Heart right ventricle (tissue), 16 donors: ENCODE measurements around the gene TSPAN18. TPM values are rescaled to one million over a fixed set of nuclear protein-coding genes. Genes with fewer than 3 reads are reported as not detected.

Experiments used
- ATAC-seq, 8 donors: fragments of 200-7000 bp; cut with Tn5 transposase; one replicate each; pipeline ENCODE4 v1.9.1; 2020; ENCODE audit warnings: mild to moderate bottlenecking in 8 of 8, moderate library complexity in 8 of 8, moderate number of reproducible peaks in 1 of 8
- DNase-seq, 2 donors: peaks; one replicate each; pipeline ENCODE4 v3.0.0-alpha.2; 2020
- H3K27ac ChIP-seq, 10 donors: fragments of 200-600 bp; sonication (generic) in 2 of 10; one replicate each; pipeline versions ENCODE4 v1.5.0 to v1.8.0; 2020 to 2022; ENCODE audit warnings: mild to moderate bottlenecking in 3 of 10
- H3K27me3 ChIP-seq, 7 donors: fragments of 200-600 bp; one replicate each; pipeline ENCODE4 v1.8.0; 2021 to 2022; ENCODE audit warnings: mild to moderate bottlenecking in 2 of 7
- H3K36me3 ChIP-seq, 9 donors: fragments of 200-600 bp; sonication (generic) in 1 of 9; one replicate each; pipeline versions ENCODE4 v1.5.0 to v1.8.0; 2020 to 2022; ENCODE audit warnings: mild to moderate bottlenecking in 2 of 9
- H3K4me1 ChIP-seq, 9 donors: fragments of 200-600 bp; sonication (generic) in 1 of 9; one replicate each; pipeline versions ENCODE4 v1.5.0 to v1.8.0; 2020 to 2022; ENCODE audit warnings: mild to moderate bottlenecking in 4 of 9
- H3K4me3 ChIP-seq, 10 donors: fragments of 200-600 bp; sonication (generic) in 2 of 10; one replicate each; pipeline versions ENCODE4 v1.5.0 to v1.8.0; 2020 to 2022; ENCODE audit warnings: mild to moderate bottlenecking in 7 of 10, moderate library complexity in 2 of 10
- H3K9me3 ChIP-seq, 11 donors: fragments of 200-600 bp in 10 of 11; sonication (generic) in 2 of 11; one replicate each; pipeline versions ENCODE4 v1.5.0 to v1.8.0; 2013 to 2022; ENCODE audit warnings: mild to moderate bottlenecking in 2 of 11, control low read depth in 1 of 11, moderate library complexity in 1 of 11
- WGBS, 2 donors: extraction: QIAGEN DNeasy Blood & Tissue Kit; methylation state at CpG; one replicate each; pipeline ENCODE4 v1.1.7; 2013; ENCODE audit warnings: inconsistent platforms in 1 of 2; 5-methylcytosine and 5-hydroxymethylcytosine counted together
- intact Hi-C, 10 donors: fragments of 100-400 bp; cut with DNase I; formaldehyde crosslinking; loops; one replicate each; pipeline versions ENCODE4 v1.11.1 to v1.14.2; 2022
- polyA plus RNA-seq, 2 donors: library from polyadenylated mRNA; stranded (reverse); fragments of 200-250 nt; gene quantifications; one replicate each; pipeline ENCODE4 v1.2.3, GENCODE V29; 2013
- total RNA-seq, 10 donors: library from RNA; stranded (reverse); fragmentation: NEBNext Ultra II Directional in 3 of 10; extraction: Animal tissue kit (Norgen Biotek cat#: 25700) in 3 of 10; gene quantifications; one replicate each; pipeline versions ENCODE4 v1.2.1 to v1.2.4, GENCODE V29; 2021 to 2023
- TF ChIP-seq, protein P1 (sequence below), 9 donors: fragments of 200-600 bp; sonication (generic) in 2 of 9; IDR thresholded peaks; one replicate each; pipeline versions ENCODE4 v1.5.0 to v1.8.0; 2021 to 2022; ENCODE audit warnings: antibody characterized with exemption in 9 of 9, mild to moderate bottlenecking in 5 of 9, moderate library complexity in 1 of 9
- donor health status: Arrhythmogenic right ventricular cardiomyopathy.
- donor health status: ischemic (EF 13 %, LVEDD 7.1; RV severe dilation, severe dysfunction).
- donor health status: healthy with polysubstance abuse.
- donor health status: DM: no; HTN: yes; CAD: no.
- donor health status: DM: no; HTN: no; CAD: no.
- donor health status: ischemic (EF 25% LVEDD 6.9; RV normal size, moderate dysfunction).
- donor health status: ischemic (EF 25% LVEDD 5.7; RV mildly dilated, moderate dysfunction).
- donor health status: healthy.
- donor health status: DM: yes; HTN: yes; CAD: no.
- donor health status: Ischemic cardiomyopathy.
- donor health status: ischemic (EF 35%, LVEDD 5.7; RV mildly dilated, moderate dysfunction).
- donor health status: nonischemic (EF 11% LVEDD 7.7; RV severe dilation, severe dysfunction).
- donor health status: DM: yes; HTN: yes; CAD: no.
- donor health status: PGD.
- donor health status: ischemic (EF 29% LVEDD 5.4; RV normal size, mild dysfunction).
- donor health status: nonischemic (EF 23%, LVEDD 6.1; RV moderate dilation, normal function).

TSPAN18 gene
- total and polyA plus RNA-seq, 12 donors: 37.7 to 140 (median 92.9) TPM

DNA sequence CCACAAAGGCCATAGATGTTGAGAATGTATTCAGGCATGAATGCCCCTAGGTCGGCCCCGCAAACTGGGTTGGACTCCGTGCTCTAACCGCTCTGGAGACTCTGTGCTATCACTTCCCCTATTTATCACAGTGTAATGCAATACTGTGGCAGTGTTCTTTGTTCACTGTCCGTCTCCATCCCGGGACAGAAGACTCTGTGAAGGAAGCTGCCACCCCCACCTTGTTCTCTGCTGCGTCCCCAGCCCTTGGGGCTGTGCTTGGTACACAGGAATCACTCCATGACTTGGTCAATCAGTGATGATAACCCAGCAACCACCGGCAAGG is 57.6 kb downstream of the TSPAN18 start:
- DNase-seq (no peak), ATAC-seq (peak in 2 of 8 donors; percentile 2 to 32)
- Histone ChIP-seq H3K27ac (peak overlapping the region in 9 of 10 donors; percentile 31 to 75 (median 60)), H3K27me3 (no peaks in the 10 kb centered on the region), H3K4me3 (no peak overlapping the region), H3K9me3 (no peaks in the 10 kb centered on the region), H3K36me3 (peaks cover 0 to 3% (median 0%) of the 10 kb centered on the region in 9 donors), H3K4me1 (peaks cover 17 to 94% (median 62%) of the 10 kb centered on the region in 9 donors)
- 46 to 57% methylated on average over 8 of the region's 8 CpGs for WGBS, 2 donors
- intact Hi-C loops: loop anchor here in 2 of 10 donors (5.0 to 10.0 kb wide), 2 partner anchors 83 to 110 kb away; no protein-coding TSS in a partner anchor
- TF ChIP-seq, protein P1, sequence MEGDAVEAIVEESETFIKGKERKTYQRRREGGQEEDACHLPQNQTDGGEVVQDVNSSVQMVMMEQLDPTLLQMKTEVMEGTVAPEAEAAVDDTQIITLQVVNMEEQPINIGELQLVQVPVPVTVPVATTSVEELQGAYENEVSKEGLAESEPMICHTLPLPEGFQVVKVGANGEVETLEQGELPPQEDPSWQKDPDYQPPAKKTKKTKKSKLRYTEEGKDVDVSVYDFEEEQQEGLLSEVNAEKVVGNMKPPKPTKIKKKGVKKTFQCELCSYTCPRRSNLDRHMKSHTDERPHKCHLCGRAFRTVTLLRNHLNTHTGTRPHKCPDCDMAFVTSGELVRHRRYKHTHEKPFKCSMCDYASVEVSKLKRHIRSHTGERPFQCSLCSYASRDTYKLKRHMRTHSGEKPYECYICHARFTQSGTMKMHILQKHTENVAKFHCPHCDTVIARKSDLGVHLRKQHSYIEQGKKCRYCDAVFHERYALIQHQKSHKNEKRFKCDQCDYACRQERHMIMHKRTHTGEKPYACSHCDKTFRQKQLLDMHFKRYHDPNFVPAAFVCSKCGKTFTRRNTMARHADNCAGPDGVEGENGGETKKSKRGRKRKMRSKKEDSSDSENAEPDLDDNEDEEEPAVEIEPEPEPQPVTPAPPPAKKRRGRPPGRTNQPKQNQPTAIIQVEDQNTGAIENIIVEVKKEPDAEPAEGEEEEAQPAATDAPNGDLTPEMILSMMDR (IDR thresholded peaks at IDR 0.05): no peak

DNA sequence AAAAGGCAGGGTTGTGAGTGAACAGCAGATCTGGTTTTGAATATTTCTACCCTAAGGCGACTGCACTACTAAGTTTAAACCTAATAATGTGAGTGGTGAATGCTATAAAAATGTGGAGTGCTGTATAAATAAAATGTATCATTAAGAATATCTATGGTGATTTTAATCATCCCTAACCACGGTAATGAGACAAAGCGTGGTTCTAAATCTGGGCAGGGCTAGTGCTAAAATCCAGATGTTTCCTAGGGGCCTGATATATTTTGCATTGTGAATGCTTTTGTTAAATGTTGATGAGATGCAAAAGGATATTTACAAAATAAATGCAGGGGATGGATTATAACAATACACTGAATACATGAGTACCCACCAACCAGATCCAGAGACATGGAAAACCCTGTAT is 58.1 kb downstream of the TSPAN18 start:
- TF ChIP-seq, protein P1 (IDR thresholded peaks at IDR 0.05): no peak

DNA sequence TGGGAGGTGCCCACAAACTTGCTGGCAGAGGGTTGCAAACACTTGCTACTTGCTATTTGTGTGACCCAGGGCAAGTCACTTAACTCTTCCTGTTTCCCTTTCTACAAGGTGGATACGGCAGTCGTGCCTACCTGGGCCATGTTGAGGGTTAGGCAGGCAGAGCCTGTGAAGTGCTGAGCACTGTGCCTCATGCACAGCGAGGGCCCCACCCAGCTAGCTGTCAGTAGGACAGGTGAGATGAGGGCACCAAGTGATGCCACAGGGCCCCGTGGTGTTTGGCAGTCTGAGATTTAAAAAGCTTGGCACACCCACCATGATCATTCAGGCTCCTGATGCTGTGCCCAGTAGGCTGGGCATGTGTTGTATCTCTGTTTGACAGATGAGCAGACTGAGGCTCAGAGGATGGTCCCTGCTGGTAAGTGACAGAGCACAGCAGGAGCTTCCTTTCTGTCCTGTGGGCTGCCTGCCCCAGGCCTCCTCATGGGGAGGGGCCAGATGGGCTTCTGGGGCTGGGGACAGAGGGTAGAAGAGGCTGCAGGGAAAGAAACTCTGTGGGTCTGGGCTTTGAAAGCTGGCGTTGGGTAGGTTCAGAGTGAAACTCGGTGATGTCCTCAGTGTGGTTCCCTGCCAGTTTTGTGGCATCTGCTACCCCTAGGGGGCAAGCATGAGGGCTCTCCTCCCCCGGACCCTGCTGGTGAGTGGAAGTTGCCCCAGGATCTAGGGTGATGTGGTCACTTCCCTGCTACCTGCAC is 59.3 kb downstream of the TSPAN18 start:
- ATAC-seq (peak in 5 of 8 donors; percentile 12 to 37 (median 25)), DNase-seq (no peak)
- no peaks in the 10 kb centered on the region for H3K27me3 ChIP-seq
- 56 to 57% methylated on average over 7 of the region's 7 CpGs for WGBS, 2 donors
- H3K4me1 ChIP-seq: peaks cover 16 to 85% (median 56%) of the 10 kb centered on the region in 9 donors
- TF ChIP-seq, protein P1 (IDR thresholded peaks at IDR 0.05): peak in 5 of 9 donors; percentile 6 to 35 (median 27)
- intact Hi-C loops: loop anchor here in 2 of 10 donors (5.0 to 10.0 kb wide), 2 partner anchors 41 to 109 kb away; no protein-coding TSS in a partner anchor
- H3K4me3 ChIP-seq: no peak overlapping the region
- H3K9me3 ChIP-seq: no peaks in the 10 kb centered on the region
- peak overlapping the region in 5 of 10 donors; percentile 7 to 75 (median 36) for H3K27ac ChIP-seq
- no peaks in the 10 kb centered on the region for H3K36me3 ChIP-seq

More for the DNA sequence above, 58.1 kb downstream of the TSPAN18 start:
- DNase-seq (no peak), ATAC-seq (no peak)
- no peak overlapping the region for H3K4me3 ChIP-seq
- H3K4me1 ChIP-seq: peaks cover 16 to 94% (median 66%) of the 10 kb centered on the region in 9 donors
- no peaks in the 10 kb centered on the region for H3K36me3 ChIP-seq
- no peaks in the 10 kb centered on the region for H3K9me3 ChIP-seq
- no peaks in the 10 kb centered on the region for H3K27me3 ChIP-seq
- intact Hi-C loops: loop anchor here in 3 of 10 donors (5.0 to 10.0 kb wide), 3 partner anchors 42 to 110 kb away; no protein-coding TSS in a partner anchor
- 65 to 70% methylated on average over 3 of the region's 3 CpGs for WGBS, 2 donors
- H3K27ac ChIP-seq: peak overlapping the region in 5 of 10 donors; percentile 54 to 75 (median 60)

DNA sequence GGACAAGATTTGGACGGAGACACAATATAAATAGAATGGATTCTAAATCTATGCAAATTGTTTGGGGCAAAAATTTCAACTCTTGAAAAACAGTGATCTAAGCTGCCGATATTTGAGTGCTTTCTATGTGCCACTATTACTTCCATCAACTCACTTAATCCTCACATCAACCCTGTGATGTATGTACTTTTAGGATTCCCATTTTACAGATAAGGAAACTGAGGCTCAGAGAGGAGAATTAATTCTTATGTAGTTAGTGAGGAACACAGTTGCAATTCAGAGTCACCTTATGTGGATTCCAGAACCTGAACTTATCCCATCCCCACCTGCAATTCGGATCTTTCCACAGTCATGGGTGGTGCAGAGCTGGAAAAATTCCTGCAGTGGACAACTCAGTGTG is 60.3 kb downstream of the TSPAN18 start:
- no peak for DNase-seq
- Histone ChIP-seq H3K27ac (no peak overlapping the region), H3K4me3 (no peak overlapping the region), H3K36me3 (no peaks in the 10 kb centered on the region), H3K9me3 (no peaks in the 10 kb centered on the region), H3K4me1 (peaks cover 13 to 85% (median 46%) of the 10 kb centered on the region in 9 donors), H3K27me3 (no peaks in the 10 kb centered on the region)
- TF ChIP-seq, protein P1 (IDR thresholded peaks at IDR 0.05): no peak
- no peak for ATAC-seq
- intact Hi-C loops: loop anchor here in 2 of 10 donors (5.0 to 10.0 kb wide), 2 partner anchors 40 to 108 kb away; no protein-coding TSS in a partner anchor
- 76 to 89% methylated on average over 3 of the region's 3 CpGs for WGBS, 2 donors
